Measurements from ENCODE around the gene KRTAP10-7. TPM values are rescaled to one million over a fixed set of nuclear protein-coding genes. Genes with fewer than 3 reads are reported as not detected.

Gene KRTAP10-7
- total and polyA plus RNA-seq, 2 of the 13 experiments (the other 11 are each of a cell fraction or from before 2014, with no cell fraction given) = not detected

DNA sequence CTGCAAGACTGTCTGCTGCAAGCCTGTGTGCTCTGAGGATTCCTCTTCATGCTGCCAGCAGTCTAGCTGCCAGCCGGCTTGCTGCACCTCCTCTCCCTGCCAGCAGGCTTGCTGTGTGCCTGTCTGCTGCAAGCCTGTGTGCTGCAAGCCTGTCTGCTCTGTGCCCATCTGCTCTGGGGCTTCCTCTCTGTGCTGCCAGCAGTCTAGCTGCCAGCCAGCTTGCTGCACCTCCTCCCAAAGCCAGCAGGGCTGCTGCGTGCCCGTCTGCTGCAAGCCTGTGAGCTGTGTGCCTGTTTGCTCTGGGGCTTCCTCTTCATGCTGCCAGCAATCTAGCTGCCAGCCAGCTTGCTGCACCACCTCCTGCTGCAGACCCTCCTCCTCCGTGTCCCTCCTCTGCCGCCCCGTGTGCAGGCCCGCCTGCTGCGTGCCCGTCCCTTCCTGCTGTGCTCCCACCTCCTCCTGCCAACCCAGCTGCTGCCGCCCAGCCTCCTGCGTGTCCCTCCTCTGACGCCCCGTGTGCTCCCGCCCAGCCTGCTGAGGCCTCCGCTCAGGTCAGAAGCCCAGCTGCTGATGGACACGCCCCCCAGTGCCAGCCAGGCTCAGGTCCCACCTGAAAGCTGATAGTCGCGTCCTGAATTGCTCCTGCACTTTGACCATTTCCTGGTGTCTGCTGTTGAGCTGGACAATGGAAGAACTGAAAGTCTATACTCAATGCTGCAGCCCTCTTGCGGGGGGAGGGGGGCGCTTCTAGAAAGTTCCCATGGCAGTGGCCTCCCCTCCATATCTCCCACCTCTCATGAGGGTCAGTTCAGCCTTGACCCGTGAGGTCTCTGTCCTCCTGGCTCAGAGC, 25.7 kb upstream of the KRTAP10-7 start (continued):
- no peak for TF ChIP-seq JARID2 (CRISPR knock-in tag; IDR thresholded peaks at IDR 0.05; ENCODE audit: insufficient replicate concordance)
- TF ChIP-seq, protein P1, sequence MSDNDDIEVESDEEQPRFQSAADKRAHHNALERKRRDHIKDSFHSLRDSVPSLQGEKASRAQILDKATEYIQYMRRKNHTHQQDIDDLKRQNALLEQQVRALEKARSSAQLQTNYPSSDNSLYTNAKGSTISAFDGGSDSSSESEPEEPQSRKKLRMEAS (IDR thresholded peaks at IDR 0.05) = peak; percentile 58
- TF ChIP-seq ZNF138 (CRISPR knock-in tag; IDR thresholded peaks at IDR 0.05; ENCODE audit: low read depth) = no peak
- TF ChIP-seq ZNF543 (CRISPR knock-in tag; IDR thresholded peaks at IDR 0.05) = peak; percentile 83
- 0 out of 2 replicates have a peak, but pooled peaks have one; percentile 12 for TF ChIP-seq ZNF563 (CRISPR knock-in tag; IDR thresholded peaks at IDR 0.05)
- TF ChIP-seq IRF2 (CRISPR knock-in tag; IDR thresholded peaks at IDR 0.05) = peak; percentile 25; the same call in 1 of the 2 replicates
- TF ChIP-seq PHB2 (IDR thresholded peaks at IDR 0.05; ENCODE audit: partially characterized antibody) = no peak
- TF ChIP-seq, protein P2, sequence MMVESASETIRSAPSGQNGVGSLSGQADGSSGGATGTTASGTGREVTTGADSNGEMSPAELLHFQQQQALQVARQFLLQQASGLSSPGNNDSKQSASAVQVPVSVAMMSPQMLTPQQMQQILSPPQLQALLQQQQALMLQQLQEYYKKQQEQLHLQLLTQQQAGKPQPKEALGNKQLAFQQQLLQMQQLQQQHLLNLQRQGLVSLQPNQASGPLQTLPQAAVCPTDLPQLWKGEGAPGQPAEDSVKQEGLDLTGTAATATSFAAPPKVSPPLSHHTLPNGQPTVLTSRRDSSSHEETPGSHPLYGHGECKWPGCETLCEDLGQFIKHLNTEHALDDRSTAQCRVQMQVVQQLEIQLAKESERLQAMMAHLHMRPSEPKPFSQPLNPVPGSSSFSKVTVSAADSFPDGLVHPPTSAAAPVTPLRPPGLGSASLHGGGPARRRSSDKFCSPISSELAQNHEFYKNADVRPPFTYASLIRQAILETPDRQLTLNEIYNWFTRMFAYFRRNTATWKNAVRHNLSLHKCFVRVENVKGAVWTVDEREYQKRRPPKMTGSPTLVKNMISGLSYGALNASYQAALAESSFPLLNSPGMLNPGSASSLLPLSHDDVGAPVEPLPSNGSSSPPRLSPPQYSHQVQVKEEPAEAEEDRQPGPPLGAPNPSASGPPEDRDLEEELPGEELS (CRISPR knock-in tag; IDR thresholded peaks at IDR 0.05) = peak; percentile 24; the same call in 1 of the 2 replicates
- peak; percentile 85 for TF ChIP-seq ADNP (CRISPR knock-in tag; IDR thresholded peaks at IDR 0.05)
- no peak for TF ChIP-seq RFX5 (IDR thresholded peaks at IDR 0.05; ENCODE audit: low read depth, low read length)
- no peak for TF ChIP-seq MAZ (IDR thresholded peaks at IDR 0.05; ENCODE audit: borderline replicate concordance, low read depth, low read length)
- peak; percentile 73 for TF ChIP-seq MAZ (CRISPR knock-in tag; IDR thresholded peaks at IDR 0.05; ENCODE audit: low read depth)
- TF ChIP-seq ZNF17 (CRISPR knock-in tag; IDR thresholded peaks at IDR 0.05) = no peak
- TF ChIP-seq, protein P3, sequence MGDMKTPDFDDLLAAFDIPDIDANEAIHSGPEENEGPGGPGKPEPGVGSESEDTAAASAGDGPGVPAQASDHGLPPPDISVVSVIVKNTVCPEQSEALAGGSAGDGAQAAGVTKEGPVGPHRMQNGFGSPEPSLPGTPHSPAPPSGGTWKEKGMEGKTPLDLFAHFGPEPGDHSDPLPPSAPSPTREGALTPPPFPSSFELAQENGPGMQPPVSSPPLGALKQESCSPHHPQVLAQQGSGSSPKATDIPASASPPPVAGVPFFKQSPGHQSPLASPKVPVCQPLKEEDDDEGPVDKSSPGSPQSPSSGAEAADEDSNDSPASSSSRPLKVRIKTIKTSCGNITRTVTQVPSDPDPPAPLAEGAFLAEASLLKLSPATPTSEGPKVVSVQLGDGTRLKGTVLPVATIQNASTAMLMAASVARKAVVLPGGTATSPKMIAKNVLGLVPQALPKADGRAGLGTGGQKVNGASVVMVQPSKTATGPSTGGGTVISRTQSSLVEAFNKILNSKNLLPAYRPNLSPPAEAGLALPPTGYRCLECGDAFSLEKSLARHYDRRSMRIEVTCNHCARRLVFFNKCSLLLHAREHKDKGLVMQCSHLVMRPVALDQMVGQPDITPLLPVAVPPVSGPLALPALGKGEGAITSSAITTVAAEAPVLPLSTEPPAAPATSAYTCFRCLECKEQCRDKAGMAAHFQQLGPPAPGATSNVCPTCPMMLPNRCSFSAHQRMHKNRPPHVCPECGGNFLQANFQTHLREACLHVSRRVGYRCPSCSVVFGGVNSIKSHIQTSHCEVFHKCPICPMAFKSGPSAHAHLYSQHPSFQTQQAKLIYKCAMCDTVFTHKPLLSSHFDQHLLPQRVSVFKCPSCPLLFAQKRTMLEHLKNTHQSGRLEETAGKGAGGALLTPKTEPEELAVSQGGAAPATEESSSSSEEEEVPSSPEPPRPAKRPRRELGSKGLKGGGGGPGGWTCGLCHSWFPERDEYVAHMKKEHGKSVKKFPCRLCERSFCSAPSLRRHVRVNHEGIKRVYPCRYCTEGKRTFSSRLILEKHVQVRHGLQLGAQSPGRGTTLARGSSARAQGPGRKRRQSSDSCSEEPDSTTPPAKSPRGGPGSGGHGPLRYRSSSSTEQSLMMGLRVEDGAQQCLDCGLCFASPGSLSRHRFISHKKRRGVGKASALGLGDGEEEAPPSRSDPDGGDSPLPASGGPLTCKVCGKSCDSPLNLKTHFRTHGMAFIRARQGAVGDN (CRISPR knock-in tag; IDR thresholded peaks at IDR 0.05) = peak; percentile 91
- TF ChIP-seq ZNF607 (CRISPR knock-in tag; IDR thresholded peaks at IDR 0.05; ENCODE audit: borderline replicate concordance) = no peak
- TF ChIP-seq RXRA (CRISPR knock-in tag; IDR thresholded peaks at IDR 0.05) = peak; percentile 96
- no peak for TF ChIP-seq ZBTB20 (CRISPR knock-in tag; IDR thresholded peaks at IDR 0.05; ENCODE audit: borderline replicate concordance, low read depth)
- TF ChIP-seq TEAD3 (CRISPR knock-in tag; optimal IDR thresholded peaks at IDR 0.05; ENCODE audit: borderline replicate concordance) = peak; percentile 51
- 0 out of 2 replicates have a peak, but pooled peaks have one; percentile 29 for TF ChIP-seq ZNF557 (CRISPR knock-in tag; IDR thresholded peaks at IDR 0.05)
- 0 out of 2 replicates have a peak, but pooled peaks have one; percentile 14 for TF ChIP-seq ZNF605 (CRISPR knock-in tag; IDR thresholded peaks at IDR 0.05)
- no peak for TF ChIP-seq ZNF260 (CRISPR knock-in tag; IDR thresholded peaks at IDR 0.05; ENCODE audit: borderline replicate concordance, low read depth)
- no peak for TF ChIP-seq SYNCRIP (IDR thresholded peaks at IDR 0.05; ENCODE audit: insufficient read depth, low read depth, low read length)
- no peak for TF ChIP-seq HMG20B (CRISPR knock-in tag; conservative IDR thresholded peaks at IDR 0.05)
- no peak for TF ChIP-seq SIN3B (IDR thresholded peaks at IDR 0.05; ENCODE audit: low read length)
- TF ChIP-seq TBX2 (CRISPR knock-in tag; IDR thresholded peaks at IDR 0.05; ENCODE audit: borderline replicate concordance) = peak; percentile 78

Measured in HepG2 (cell line).